HepG2 (cell line): ENCODE data around the gene BRD2. TPM values are rescaled to one million over a fixed set of nuclear protein-coding genes. Genes with fewer than 3 reads are reported as not detected.

ENCODE experiments used
- ATAC-seq: fragments of 200-7000 bp; cut with Tn5 transposase; 3 replicates; pipeline ENCODE4 v1.9.1; 2020; ENCODE audit warnings: mild to moderate bottlenecking, moderate library complexity
- BruUV-seq: library from RNA; stranded (reverse); fragments of 400-500 nt; replicated peaks from 2 replicates; lab custom pipeline; 2021; lab: Mats Ljungman, UMichigan
- CTCF ChIA-PET: fragments of 300-600 bp; formaldehyde crosslinking; extraction: SDS; loops from one replicate; lab custom pipeline; 2021; ENCODE audit warnings: low total read pairs, inconsistent platforms, low intra/inter-chr PET ratio; lab: Yijun Ruan, JAX
- POLR2A ChIA-PET: fragments of 350-600 bp; sonication (Branson Sonifier 250); formaldehyde crosslinking; loops from one replicate; lab custom pipeline; 2020; ENCODE audit warnings: antibody characterized with exemption, inconsistent platforms; lab: Yijun Ruan, JAX
- DNase-seq: peaks from one replicate; pipeline ENCODE4 v3.0.0-alpha.2; 2015; ENCODE audit warnings: low spot score
- FAIRE-seq: peaks from 3 replicates; lab custom pipeline; 2011; peaks lifted over from hg19 to GRCh38; lab: Jason Lieb, UNC
- H2AFZ ChIP-seq: one replicate; pipeline ENCODE4 v1.6.1; 2011; ENCODE audit warnings: low read length, inconsistent platforms
- H3K27ac ChIP-seq: fragments of 300-600 bp; 3 replicates; pipeline ENCODE4 v1.8.0; 2011; ENCODE audit warnings: mixed run types, mild to moderate bottlenecking, mixed read lengths, low read length, inconsistent platforms; ENCODE audit not compliant: insufficient read depth; ENCODE audit errors: extremely low read length
- H3K27me3 ChIP-seq, 2 experiments: fragments of 200-600 bp in 1 of 2; 2 replicates in 1 of 2; 3 replicates in 1 of 2; pipeline versions ENCODE4 v1.6.0 to v1.8.0; 2011; ENCODE audit warnings: low read length in 2 of 2, mild to moderate bottlenecking in 2 of 2, moderate library complexity in 2 of 2, inconsistent platforms in 1 of 2; ENCODE audit not compliant: insufficient read depth in 2 of 2, control insufficient read depth in 1 of 2
- H3K36me3 ChIP-seq, 2 experiments: fragments of 200-600 bp in 1 of 2; replicated peaks in 1 of 2; 2 replicates in 1 of 2; 3 replicates in 1 of 2; pipeline versions ENCODE4 v1.5.1 to v1.8.0; 2011; ENCODE audit warnings: low read length in 2 of 2, inconsistent platforms in 1 of 2; ENCODE audit not compliant: insufficient read depth in 2 of 2, control insufficient read depth in 1 of 2
- H3K4me1 ChIP-seq: 2 replicates; pipeline ENCODE4 v1.5.1; 2012; ENCODE audit warnings: low read length, inconsistent platforms; ENCODE audit not compliant: insufficient read depth
- H3K4me2 ChIP-seq: 2 replicates; pipeline ENCODE4 v1.6.0; 2011; ENCODE audit warnings: low read depth, low read length, inconsistent platforms
- H3K4me3 ChIP-seq, 3 experiments: fragments of 200-600 bp in 1 of 3; sonication (generic), shearing (Covaris generic) in 1 of 3; replicated peaks in 1 of 3; 2 replicates each; pipeline ENCODE4 v1.5.1; 2011 to 2016; ENCODE audit warnings: low read length in 3 of 3, inconsistent platforms in 2 of 3, low read depth in 2 of 3, mild to moderate bottlenecking in 2 of 3, control low read depth in 1 of 3, mixed read lengths in 1 of 3; ENCODE audit not compliant: insufficient read depth in 1 of 3
- H3K79me2 ChIP-seq: one replicate; pipeline ENCODE4 v1.6.1; 2011; ENCODE audit warnings: low read length, inconsistent platforms; ENCODE audit not compliant: insufficient read depth
- H3K9ac ChIP-seq: 2 replicates; pipeline ENCODE4 v1.6.0; 2011; ENCODE audit warnings: mild to moderate bottlenecking, low read depth, low read length, inconsistent platforms; ENCODE audit not compliant: insufficient read depth
- H3K9me3 ChIP-seq: 2 replicates; pipeline ENCODE4 v1.5.1; 2012; ENCODE audit warnings: mild to moderate bottlenecking, low read length
- H4K20me1 ChIP-seq: 2 replicates; pipeline ENCODE4 v1.6.0; 2011; ENCODE audit warnings: inconsistent platforms, mild to moderate bottlenecking, low read length, moderate library complexity; ENCODE audit not compliant: insufficient read depth
- ARHGAP35 ChIP-seq: sonication (generic); formaldehyde crosslinking; IDR thresholded peaks from 2 replicates; pipeline ENCODE4 v1.9.0; 2022; ENCODE audit warnings: mild to moderate bottlenecking, inconsistent platforms, moderate library complexity, missing genetic modification reagents, borderline replicate concordance
- SRSF9 ChIP-seq: fragments of 200-400 bp; formaldehyde crosslinking; IDR thresholded peaks from 2 replicates; pipeline ENCODE4 v1.6.1; 2018; ENCODE audit warnings: borderline replicate concordance, mild to moderate bottlenecking, low read depth, low read length; ENCODE audit not compliant: insufficient read depth, poor library complexity, severe bottlenecking
- ZNF207 ChIP-seq: fragments of 450-650 bp; IDR thresholded peaks from 2 replicates; pipeline ENCODE4 v1.6.1; 2016; ENCODE audit warnings: antibody characterized with exemption, borderline replicate concordance
- ZSCAN20 ChIP-seq: sonication (generic); formaldehyde crosslinking; IDR thresholded peaks from 2 replicates; pipeline ENCODE4 v1.4.0; 2020; ENCODE audit warnings: missing genetic modification reagents, mild to moderate bottlenecking, borderline replicate concordance
- ZSCAN31 ChIP-seq: sonication (generic); formaldehyde crosslinking; IDR thresholded peaks from 2 replicates; pipeline ENCODE4 v1.5.0; 2020; ENCODE audit warnings: low read depth, mild to moderate bottlenecking, missing genetic modification reagents
- WGBS: methylation state at CpG from one replicate; pipeline ENCODE4 v1.1.6; 2017; ENCODE audit warnings: low lambda C conversion rate; 5-methylcytosine and 5-hydroxymethylcytosine counted together
- in situ Hi-C: cut with HindIII; loops from 2 replicates; pipeline ENCODE4 v1.10.0; 2017; ENCODE audit warnings: low pct_unique_long_range_greater_than_20kb; ENCODE audit not compliant: extremely low pct_ligation_motif_present
- intact Hi-C: fragments of 100-400 bp; cut with micrococcal nuclease; formaldehyde crosslinking; loops from one replicate; pipeline ENCODE4 v1.10.0; 2022; ENCODE audit not compliant: unreplicated experiment
- polyA plus RNA-seq, 8 experiments: library from polyadenylated mRNA; depleted of rRNA in 3 of 8; stranded (reverse) in 7 of 8; unstranded in 1 of 8; fragments of >200 nt; fragmentation: Illumina TruSeq in 4 of 8; extraction: Trizol in 4 of 8; gene quantifications; 2 replicates each; pipeline versions ENCODE4 v1.2.1 to v1.2.3, GENCODE V29; 2011 to 2016; ENCODE audit warnings: low read depth in 4 of 8, missing spikeins in 1 of 8, mixed read lengths in 1 of 8; ENCODE audit not compliant: insufficient read depth in 1 of 8
- total RNA-seq, 5 experiments: library from RNA; depleted of rRNA; stranded (reverse); fragments of >200 nt; fragmentation: Illumina TruSeq; extraction: Trizol; gene quantifications; 2 replicates each; pipeline ENCODE4 v1.2.3, GENCODE V29; 2016; ENCODE audit warnings: low read depth in 1 of 5
- TF ChIP-seq, protein P1 (sequence below): sonication (generic); IDR thresholded peaks from 2 replicates; pipeline ENCODE4 v1.6.1; 2016; ENCODE audit warnings: low read depth, borderline replicate concordance
- TF ChIP-seq, protein P2 (sequence below): sonication (generic); formaldehyde crosslinking; IDR thresholded peaks from 2 replicates; pipeline ENCODE4 v1.8.1; 2023; ENCODE audit warnings: missing genetic modification reagents, inconsistent platforms, borderline replicate concordance
- TF ChIP-seq, protein P3 (sequence below): sonication (generic); formaldehyde crosslinking; IDR thresholded peaks from 2 replicates; pipeline ENCODE4 v1.5.0; 2020; ENCODE audit warnings: missing genetic modification reagents
- TF ChIP-seq, protein P4 (sequence below): sonication (generic); formaldehyde crosslinking; IDR thresholded peaks from 2 replicates; pipeline ENCODE4 v1.5.0; 2020; ENCODE audit warnings: missing genetic modification reagents

The BRD2 gene
- total and polyA plus RNA-seq, 2 of the 13 experiments (the other 11 are each of a cell fraction or from before 2014, with no cell fraction given) = 143 to 202 TPM

DNA sequence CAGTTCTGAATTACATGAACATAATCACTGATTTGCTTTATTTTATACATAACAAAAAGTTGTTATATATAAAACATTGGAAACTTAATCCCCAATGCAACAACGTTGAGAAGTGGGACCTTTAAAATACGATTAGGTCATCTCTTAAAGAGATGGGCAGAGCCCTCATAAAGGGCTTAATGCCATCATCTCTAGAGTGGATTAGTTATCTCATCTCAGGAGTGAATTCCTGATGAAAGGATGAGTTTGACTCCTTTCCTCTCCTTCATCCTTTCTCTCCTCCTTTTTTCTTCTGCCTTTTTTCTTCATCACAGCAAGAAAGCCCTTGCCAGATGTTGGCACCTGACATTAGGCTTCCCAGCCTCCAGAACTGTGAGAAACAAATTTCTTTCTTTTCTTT, 27.1 kb downstream of the BRD2 start:
- DNase-seq = no peak
- H3K9ac ChIP-seq = no peak overlapping the region
- intact Hi-C loops (no loop called here), in situ Hi-C loops (no loop called here)
- BruUV-seq = no TSS peak
- TF ChIP-seq ARHGAP35 (no peak), SRSF9 (no peak), ZSCAN31 (CRISPR knock-in tag) (no peak), ZSCAN20 (CRISPR knock-in tag) (no peak), ZNF207 (no peak)
- TF ChIP-seq, protein P1, sequence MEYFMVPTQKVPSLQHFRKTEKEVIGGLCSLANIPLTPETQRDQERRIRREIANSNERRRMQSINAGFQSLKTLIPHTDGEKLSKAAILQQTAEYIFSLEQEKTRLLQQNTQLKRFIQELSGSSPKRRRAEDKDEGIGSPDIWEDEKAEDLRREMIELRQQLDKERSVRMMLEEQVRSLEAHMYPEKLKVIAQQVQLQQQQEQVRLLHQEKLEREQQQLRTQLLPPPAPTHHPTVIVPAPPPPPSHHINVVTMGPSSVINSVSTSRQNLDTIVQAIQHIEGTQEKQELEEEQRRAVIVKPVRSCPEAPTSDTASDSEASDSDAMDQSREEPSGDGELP = no peak
- TF ChIP-seq, protein P2, sequence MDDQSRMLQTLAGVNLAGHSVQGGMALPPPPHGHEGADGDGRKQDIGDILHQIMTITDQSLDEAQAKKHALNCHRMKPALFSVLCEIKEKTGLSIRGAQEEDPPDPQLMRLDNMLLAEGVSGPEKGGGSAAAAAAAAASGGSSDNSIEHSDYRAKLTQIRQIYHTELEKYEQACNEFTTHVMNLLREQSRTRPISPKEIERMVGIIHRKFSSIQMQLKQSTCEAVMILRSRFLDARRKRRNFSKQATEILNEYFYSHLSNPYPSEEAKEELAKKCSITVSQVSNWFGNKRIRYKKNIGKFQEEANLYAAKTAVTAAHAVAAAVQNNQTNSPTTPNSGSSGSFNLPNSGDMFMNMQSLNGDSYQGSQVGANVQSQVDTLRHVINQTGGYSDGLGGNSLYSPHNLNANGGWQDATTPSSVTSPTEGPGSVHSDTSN (CRISPR knock-in tag) = no peak
- TF ChIP-seq, protein P3, sequence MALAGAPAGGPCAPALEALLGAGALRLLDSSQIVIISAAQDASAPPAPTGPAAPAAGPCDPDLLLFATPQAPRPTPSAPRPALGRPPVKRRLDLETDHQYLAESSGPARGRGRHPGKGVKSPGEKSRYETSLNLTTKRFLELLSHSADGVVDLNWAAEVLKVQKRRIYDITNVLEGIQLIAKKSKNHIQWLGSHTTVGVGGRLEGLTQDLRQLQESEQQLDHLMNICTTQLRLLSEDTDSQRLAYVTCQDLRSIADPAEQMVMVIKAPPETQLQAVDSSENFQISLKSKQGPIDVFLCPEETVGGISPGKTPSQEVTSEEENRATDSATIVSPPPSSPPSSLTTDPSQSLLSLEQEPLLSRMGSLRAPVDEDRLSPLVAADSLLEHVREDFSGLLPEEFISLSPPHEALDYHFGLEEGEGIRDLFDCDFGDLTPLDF (CRISPR knock-in tag) = no peak
- TF ChIP-seq, protein P4, sequence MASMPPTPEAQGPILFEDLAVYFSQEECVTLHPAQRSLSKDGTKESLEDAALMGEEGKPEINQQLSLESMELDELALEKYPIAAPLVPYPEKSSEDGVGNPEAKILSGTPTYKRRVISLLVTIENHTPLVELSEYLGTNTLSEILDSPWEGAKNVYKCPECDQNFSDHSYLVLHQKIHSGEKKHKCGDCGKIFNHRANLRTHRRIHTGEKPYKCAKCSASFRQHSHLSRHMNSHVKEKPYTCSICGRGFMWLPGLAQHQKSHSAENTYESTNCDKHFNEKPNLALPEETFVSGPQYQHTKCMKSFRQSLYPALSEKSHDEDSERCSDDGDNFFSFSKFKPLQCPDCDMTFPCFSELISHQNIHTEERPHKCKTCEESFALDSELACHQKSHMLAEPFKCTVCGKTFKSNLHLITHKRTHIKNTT (CRISPR knock-in tag) = no peak
- peaks cover 0 to 15% of the 10 kb centered on the region in 2 experiments; a peak in 3 of 5 replicates for H3K27me3 ChIP-seq
- H3K79me2 ChIP-seq = no peaks in the 10 kb centered on the region
- ATAC-seq = no peak
- FAIRE-seq = no peak
- H4K20me1 ChIP-seq = no peaks in the 10 kb centered on the region
- H3K9me3 ChIP-seq = no peaks in the 10 kb centered on the region
- no peaks in the 10 kb centered on the region for H3K4me1 ChIP-seq
- no peak overlapping the region for H2AFZ ChIP-seq
- ChIA-PET CTCF (no interaction called here), POLR2A (no interaction called here)
- no peak overlapping the region for H3K4me3 ChIP-seq
- H3K4me2 ChIP-seq = no peak overlapping the region
- H3K36me3 ChIP-seq = no peaks in the 10 kb centered on the region
- WGBS = 0% methylated on average over 2 of the region's 2 CpGs
- no peak overlapping the region for H3K27ac ChIP-seq
